ENCODE data around the gene MMP1. TPM values are rescaled to one million over a fixed set of nuclear protein-coding genes. Genes with fewer than 3 reads are reported as not detected.
A peak's percentile ranks its signal among the peaks of the same experiment; 100 is the strongest.

Gene MMP1
- total RNA-seq, 1 experiment from 2014 or later = not detected

GRCh38 chr11:102761646-102762238 is 36.2 kb downstream of the MMP1 start:
- Histone ChIP-seq H3K9ac (ENCODE audit: low read length) (no peak overlapping the region), H3K27me3 (ENCODE audit: insufficient read depth, low read length) (no peaks in the 10 kb centered on the region; the same call in 1 of the 2 replicates), H4K20me1 (ENCODE audit: insufficient read depth) (no peaks in the 10 kb centered on the region), H3K9me3 (ENCODE audit: control insufficient read depth in 1 of 2, insufficient read depth in 1 of 2, low read depth in 1 of 2, low read length in 2 of 2) (no peaks in the 10 kb centered on the region), H3K79me2 (ENCODE audit: insufficient read depth, low read length) (no peaks in the 10 kb centered on the region), H2AFZ (ENCODE audit: low read depth, low read length, poor library complexity, severe bottlenecking) (peak overlapping the region; percentile 24), H3K4me3 (replicated peaks in 1 of 2; ENCODE audit: low read depth in 1 of 2, low read length in 2 of 2) (no peak overlapping the region), H3K27ac (ENCODE audit: low read depth, low read length) (no peak overlapping the region), H3K4me2 (ENCODE audit: low read length) (no peak overlapping the region), H3K4me1 (ENCODE audit: control insufficient read depth in 1 of 2, insufficient read depth in 2 of 2, low read length in 2 of 2) (peaks cover 0 to 3% of the 10 kb centered on the region in 2 experiments; a peak in 1 of 4 replicates), H3K36me3 (ENCODE audit: control insufficient read depth in 1 of 2, insufficient read depth in 2 of 2, low read length in 2 of 2) (no peaks in the 10 kb centered on the region), H3K9me2 (ENCODE audit: insufficient read depth) (no peaks in the 10 kb centered on the region)
- intact Hi-C loops (cut with micrococcal nuclease) = no loop called here
- POLR2A ChIA-PET = interaction anchor here (1.3 kb wide), 1 partner anchor 10 kb away, joined by 3 read pairs; no protein-coding TSS in a partner anchor
- CTCF ChIA-PET = no interaction called here
- no TSS peak for BruUV-seq (replicated peaks)
- RAD21 ChIA-PET (ENCODE audit: low non-redundant PET in 1 of 2, low total read pairs in 2 of 2, uncharacterized antibody in 2 of 2, unreplicated experiment in 2 of 2) = no interaction called here
- ATAC-seq (no peak), DNase-seq (ENCODE audit: low read depth, low spot score) (no peak)
- TF ChIP-seq JUND (IDR thresholded peaks at IDR 0.05) (no peak), EZH2 (IDR thresholded peaks at IDR 0.05) (no peak), EZH2phosphoT487 (IDR thresholded peaks at IDR 0.05; ENCODE audit: borderline replicate concordance) (no peak), ZFX (IDR thresholded peaks at IDR 0.05) (no peak), ELF1 (IDR thresholded peaks at IDR 0.05; ENCODE audit: borderline replicate concordance, low read depth) (no peak), CTCF (IDR thresholded peaks at IDR 0.05 in 2 of 3, conservative IDR thresholded peaks at IDR 0.05 in 1 of 3; ENCODE audit: borderline replicate concordance in 1 of 3, insufficient read depth in 1 of 3, low read depth in 2 of 3, low read length in 2 of 3) (no peak), CBX3 (IDR thresholded peaks at IDR 0.05; ENCODE audit: low read depth) (no peak), SRF (IDR thresholded peaks at IDR 0.05; ENCODE audit: low read depth) (no peak), SP1 (IDR thresholded peaks at IDR 0.05; ENCODE audit: low read depth) (no peak), EGR1 (IDR thresholded peaks at IDR 0.05; ENCODE audit: low read depth) (no peak), MAX (IDR thresholded peaks at IDR 0.05) (no peak)
- TF ChIP-seq, protein P1, sequence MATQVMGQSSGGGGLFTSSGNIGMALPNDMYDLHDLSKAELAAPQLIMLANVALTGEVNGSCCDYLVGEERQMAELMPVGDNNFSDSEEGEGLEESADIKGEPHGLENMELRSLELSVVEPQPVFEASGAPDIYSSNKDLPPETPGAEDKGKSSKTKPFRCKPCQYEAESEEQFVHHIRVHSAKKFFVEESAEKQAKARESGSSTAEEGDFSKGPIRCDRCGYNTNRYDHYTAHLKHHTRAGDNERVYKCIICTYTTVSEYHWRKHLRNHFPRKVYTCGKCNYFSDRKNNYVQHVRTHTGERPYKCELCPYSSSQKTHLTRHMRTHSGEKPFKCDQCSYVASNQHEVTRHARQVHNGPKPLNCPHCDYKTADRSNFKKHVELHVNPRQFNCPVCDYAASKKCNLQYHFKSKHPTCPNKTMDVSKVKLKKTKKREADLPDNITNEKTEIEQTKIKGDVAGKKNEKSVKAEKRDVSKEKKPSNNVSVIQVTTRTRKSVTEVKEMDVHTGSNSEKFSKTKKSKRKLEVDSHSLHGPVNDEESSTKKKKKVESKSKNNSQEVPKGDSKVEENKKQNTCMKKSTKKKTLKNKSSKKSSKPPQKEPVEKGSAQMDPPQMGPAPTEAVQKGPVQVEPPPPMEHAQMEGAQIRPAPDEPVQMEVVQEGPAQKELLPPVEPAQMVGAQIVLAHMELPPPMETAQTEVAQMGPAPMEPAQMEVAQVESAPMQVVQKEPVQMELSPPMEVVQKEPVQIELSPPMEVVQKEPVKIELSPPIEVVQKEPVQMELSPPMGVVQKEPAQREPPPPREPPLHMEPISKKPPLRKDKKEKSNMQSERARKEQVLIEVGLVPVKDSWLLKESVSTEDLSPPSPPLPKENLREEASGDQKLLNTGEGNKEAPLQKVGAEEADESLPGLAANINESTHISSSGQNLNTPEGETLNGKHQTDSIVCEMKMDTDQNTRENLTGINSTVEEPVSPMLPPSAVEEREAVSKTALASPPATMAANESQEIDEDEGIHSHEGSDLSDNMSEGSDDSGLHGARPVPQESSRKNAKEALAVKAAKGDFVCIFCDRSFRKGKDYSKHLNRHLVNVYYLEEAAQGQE (IDR thresholded peaks at IDR 0.05; ENCODE audit: low read depth) = no peak
- TF ChIP-seq, protein P2, sequence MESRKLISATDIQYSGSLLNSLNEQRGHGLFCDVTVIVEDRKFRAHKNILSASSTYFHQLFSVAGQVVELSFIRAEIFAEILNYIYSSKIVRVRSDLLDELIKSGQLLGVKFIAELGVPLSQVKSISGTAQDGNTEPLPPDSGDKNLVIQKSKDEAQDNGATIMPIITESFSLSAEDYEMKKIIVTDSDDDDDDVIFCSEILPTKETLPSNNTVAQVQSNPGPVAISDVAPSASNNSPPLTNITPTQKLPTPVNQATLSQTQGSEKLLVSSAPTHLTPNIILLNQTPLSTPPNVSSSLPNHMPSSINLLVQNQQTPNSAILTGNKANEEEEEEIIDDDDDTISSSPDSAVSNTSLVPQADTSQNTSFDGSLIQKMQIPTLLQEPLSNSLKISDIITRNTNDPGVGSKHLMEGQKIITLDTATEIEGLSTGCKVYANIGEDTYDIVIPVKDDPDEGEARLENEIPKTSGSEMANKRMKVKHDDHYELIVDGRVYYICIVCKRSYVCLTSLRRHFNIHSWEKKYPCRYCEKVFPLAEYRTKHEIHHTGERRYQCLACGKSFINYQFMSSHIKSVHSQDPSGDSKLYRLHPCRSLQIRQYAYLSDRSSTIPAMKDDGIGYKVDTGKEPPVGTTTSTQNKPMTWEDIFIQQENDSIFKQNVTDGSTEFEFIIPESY (IDR thresholded peaks at IDR 0.05; ENCODE audit: extremely low read depth, insufficient replicate concordance, low read length) = no peak
- TF ChIP-seq, protein P3, sequence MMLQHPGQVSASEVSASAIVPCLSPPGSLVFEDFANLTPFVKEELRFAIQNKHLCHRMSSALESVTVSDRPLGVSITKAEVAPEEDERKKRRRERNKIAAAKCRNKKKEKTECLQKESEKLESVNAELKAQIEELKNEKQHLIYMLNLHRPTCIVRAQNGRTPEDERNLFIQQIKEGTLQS (IDR thresholded peaks at IDR 0.05) = no peak
